Stimulated activated CD4-positive, alpha-beta T cell treated with anti-CD3 and anti-CD28 coated beads, Interleukin-4, amount 100 ng/mL, for 1 hour (primary cell): ENCODE data around the gene SPATA31C2.
"Not testable (repeated sequence)": the region's sequence is repeated elsewhere in the genome, so short reads cannot be mapped to it uniquely, and the experiment has no call there.

ENCODE experiments used
- DNase-seq: peaks from one replicate; pipeline ENCODE4 v3.0.0-alpha.2; 2020

SPATA31C2 gene

GRCh38 chr9:88118121-88118520, 20.2 kb downstream of the SPATA31C2 start:
- DNase-seq, result not testable (repeated sequence)

- not testable (repeated sequence) for DNase-seq
These were observed 23.2 kb downstream of the SPATA31C2 start for GRCh38 chr9:88114968-88115612.

DNA sequence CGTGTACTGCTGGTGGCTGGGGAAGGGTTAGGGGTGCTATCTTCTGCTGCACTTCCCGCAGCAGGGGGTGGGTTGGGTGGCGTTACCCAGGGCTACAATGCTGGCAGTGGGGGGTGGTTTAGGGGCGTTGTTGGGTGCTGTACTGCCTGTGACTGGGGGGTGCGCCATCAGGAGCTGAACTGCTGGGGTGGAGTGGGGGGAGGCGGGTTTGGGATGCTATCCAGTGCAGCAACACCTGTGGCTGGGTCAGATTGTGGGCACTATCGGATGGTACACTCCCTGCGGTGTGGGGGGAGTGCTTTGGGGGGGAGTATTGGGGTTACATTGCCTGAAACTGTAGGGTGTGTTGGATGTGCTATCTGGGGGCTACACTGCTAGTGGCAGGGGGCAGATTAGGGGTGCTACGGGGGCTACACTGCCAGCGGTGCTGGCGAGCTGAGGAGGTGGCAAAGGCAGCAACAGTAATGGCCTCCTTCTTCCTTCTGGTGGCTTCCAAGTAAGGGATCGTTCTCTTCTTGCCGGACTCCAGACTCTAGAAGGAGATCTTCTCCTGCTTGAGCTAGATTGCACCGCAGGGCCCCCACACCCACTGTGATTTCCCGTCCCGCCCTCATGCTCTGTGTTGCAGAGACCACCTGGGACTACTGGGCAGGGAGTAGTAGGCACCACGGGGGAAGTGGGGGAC, 23.9 kb downstream of the SPATA31C2 start:
- DNase-seq, result not testable (repeated sequence)

DNA sequence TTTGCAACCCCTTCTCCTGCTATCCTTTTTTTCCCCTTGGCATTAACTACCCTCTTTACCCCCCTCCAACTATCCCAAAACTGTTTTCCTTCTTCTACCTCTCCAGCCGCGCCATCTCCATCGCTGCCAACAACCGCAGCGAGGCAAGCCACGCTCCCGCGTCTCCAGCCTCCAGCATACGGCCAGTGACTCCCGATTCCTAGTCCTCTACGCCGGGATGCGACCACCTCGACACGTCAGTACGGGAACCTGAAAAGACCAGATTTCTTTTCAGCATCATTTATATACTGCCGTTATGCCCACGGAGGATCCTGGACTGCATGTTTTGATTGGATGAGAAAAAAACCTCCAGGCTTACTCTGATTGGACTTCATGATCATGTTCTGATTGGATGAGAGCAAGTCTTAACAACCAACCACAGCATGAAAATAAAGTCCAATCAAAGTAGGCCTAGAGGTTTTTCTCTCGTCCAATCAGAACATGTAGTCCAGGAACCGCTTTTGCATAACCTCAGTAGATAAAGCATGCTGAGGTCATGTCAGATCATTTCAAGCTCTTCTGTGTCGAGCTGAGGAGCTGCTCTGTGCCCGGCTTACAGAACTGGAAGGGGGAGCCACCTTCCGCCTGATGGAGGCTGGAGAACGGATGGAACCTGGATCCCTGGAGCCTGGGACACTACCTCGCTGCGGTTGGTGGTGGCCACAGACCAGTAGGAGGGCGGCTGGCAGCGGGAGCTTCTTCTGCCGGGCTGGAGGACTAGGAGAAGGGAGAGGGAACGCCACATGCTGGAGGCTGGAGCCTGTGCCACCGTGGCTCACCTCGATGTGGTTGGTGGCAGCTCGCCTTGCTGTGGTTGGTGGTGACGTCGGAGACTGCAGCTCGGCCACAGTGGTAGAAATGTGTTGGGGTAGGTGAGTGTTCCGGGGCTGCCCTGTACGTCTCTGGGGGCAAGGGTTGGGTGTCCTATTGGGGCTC, 24.8 kb downstream of the SPATA31C2 start:
- not testable (repeated sequence) for DNase-seq

DNA sequence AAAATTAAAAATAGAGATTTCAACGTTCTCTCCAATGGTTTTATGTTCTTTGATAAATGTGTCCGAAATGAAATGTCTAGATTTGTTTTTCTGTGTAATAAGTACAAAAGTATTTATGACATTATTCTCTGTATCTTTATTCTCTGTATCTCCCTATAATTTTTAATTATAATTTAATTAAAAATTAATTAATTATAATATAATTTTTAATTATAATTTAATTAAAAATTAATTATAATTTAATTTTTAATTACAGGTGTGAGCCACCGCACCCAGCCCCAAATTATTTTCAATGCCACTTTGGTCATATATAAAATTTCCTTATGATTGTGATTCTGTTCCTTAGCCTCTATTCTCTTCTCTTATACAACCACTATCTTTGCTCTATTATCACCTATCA, 28.2 kb downstream of the SPATA31C2 start:
- DNase-seq, result no peak

DNA sequence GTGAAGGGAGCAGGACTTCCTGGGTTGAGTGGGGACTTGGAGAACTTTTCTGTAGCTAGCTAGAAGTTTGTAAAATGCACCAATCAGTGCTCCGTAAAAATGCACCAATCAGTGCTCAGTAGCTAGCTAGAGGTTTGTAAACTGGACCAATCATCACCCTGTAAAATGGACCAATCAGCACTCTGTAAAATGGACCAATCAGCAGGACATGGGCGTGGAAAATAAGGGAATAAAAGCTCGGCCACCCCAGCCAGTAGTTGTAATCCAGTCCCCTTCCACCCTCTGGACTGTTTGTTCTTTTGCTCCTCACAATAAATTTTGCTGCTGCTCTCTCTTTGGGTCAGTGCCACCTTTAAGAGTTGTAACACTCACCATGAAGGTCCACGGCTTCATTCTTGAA, 29.5 kb downstream of the SPATA31C2 start:
- DNase-seq, result no peak

DNA sequence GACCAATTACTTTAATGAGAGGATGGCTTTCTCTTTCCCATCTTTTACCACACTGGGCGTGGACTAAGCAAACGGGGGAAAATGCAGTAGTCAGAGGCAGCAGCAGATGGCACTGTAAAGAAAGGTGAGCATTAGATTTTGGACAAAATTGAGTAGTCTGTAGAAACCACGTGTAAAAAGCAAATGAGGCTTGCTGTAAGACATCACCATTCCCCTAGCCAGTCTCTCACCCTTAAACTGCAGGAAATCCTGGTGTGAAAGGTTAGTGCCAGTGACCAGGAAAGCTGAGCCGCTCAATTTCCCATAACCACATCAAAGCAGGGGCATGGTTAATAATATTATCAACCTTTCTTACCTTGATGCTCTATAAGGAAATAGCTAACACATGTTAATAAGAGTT, 31.8 kb downstream of the SPATA31C2 start:
- peak; percentile 17 for DNase-seq

DNA sequence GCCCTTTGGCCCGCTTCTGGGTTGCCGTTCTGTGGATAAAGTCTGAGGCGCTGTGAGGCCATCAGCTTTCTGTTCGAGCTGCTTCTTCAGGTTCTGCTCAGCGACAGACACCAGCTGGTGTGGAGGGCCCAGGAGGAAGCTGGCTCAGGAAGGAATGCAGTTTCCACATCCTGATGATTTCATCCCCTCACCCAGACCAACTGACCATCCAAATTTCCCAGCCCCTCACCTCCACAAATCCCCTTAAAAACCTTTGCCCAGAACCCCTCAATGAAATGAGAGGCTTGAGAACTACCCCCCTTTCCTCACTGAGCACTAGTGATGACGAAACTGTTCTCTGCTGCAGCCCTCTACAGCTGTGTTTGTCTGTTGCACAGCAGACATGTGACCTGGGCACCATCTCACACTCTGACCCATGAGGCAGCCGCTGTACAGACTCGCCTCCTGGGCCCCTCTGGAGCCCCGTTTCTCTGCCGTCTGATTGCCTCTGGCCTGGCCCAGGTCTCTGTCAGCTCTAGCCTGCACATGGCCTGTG, 45.4 kb downstream of the SPATA31C2 start:
- DNase-seq, result no peak

- no peak for DNase-seq
These were observed 48.1 kb downstream of the SPATA31C2 start for GRCh38 chr9:88090151-88090581.

DNA sequence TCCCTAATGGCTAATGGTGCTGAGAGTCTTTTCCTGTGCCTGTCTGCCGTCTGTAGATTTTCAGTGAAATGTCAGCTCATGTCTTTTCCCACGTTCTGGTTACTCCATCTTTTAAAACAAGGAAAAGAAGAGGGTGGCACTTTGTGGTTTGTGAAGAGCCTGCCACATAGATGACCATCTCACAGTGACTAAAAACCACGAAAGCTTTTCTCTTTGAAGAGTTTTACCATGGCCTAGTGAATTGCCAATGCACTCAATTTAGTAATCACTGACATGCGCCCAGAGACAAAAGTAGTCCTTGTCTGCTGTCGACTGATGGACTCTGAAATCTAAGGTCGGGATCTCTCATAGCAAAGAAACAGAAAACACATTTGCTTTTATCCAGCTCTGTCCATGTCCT, 50.4 kb downstream of the SPATA31C2 start:
- no peak for DNase-seq

- DNase-seq, result no peak
These were observed 52.8 kb downstream of the SPATA31C2 start for GRCh38 chr9:88085476-88085875.

DNA sequence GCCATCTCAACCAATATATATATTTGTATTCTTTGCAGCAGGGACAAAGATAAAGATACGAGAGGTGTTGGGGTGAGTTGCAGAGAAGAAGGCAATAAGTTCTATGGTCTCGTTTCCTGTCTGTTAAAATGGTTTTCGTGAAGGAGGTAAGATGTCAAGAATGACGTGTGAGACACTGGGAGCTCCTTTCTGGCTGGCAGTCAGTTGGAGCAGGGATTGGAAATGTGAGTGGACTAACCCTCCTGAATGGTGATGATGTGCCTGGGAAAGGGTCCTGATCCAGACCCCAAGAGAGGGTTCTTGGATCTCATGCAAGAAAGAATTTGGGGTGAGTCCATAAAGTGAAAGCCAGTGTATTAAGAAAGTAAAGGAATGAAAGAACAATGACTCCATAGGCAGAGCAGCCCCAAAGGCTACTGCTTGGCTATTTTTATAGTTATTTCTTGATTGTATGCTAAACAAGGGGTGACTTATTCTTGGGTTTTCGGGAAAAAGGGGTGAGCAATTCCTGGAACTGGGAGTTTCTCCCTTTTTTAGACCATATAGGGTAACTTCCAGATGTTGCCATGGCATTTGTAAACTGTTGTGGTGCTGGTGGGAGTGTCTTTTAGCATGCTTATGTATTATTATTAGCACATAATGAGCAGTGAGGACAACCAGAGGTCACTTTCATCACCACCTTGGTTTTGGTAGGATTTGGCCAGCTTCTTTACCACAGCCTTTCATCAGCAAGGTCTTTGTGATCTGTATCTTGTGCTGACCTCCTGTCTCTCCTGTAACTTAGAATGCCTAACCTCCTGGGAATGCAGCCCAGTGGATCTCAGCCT, 53.7 kb downstream of the SPATA31C2 start:
- DNase-seq, result no peak
